T-cell (primary cell): ENCODE results near the gene BRAT1. TPM values are rescaled to one million over a fixed set of nuclear protein-coding genes. Genes with fewer than 3 reads are reported as not detected.
A peak's percentile ranks its signal among the peaks of the same experiment; 100 is the strongest.

Source experiments
- ATAC-seq, 4 experiments: fragments of 200-7000 bp in 3 of 4; fragments of 150-1000 bp in 1 of 4; cut with Tn5 transposase; replicated peaks in 1 of 4; 1 replicate in 3 of 4; 2 replicates in 1 of 4; pipeline ENCODE4 v1.10.0; 2021; ENCODE audit warnings: moderate library complexity in 3 of 4, mild to moderate bottlenecking in 2 of 4, moderate number of reproducible peaks in 1 of 4
- CTCF ChIA-PET, 2 donors: fragments of 300-600 bp; sonication (Branson Sonifier 250); formaldehyde crosslinking; loops; one replicate each; lab custom pipeline; 2022; ENCODE audit warnings: antibody characterized with exemption in 2 of 2; lab: Charles Lee
- POLR2A ChIA-PET, 2 donors: fragments of 300-600 bp; sonication (Branson Sonifier 250); formaldehyde crosslinking; loops; one replicate each; lab custom pipeline; 2022; ENCODE audit warnings: antibody characterized with exemption in 2 of 2; lab: Charles Lee
- DNase-seq, 35 experiments: peaks; one replicate each; pipeline versions ENCODE4 v3.0.0 to v3.0.0-alpha.2; 2013 to 2023
- H3K27ac ChIP-seq: one replicate; pipeline ENCODE4 v1.5.1; 2013; ENCODE audit warnings: low read length
- H3K27me3 ChIP-seq, 2 experiments: replicated peaks in 1 of 2; 1 replicate in 1 of 2; 2 replicates in 1 of 2; pipeline versions ENCODE4 v1.6.1 to v1.7.0; 2013; ENCODE audit warnings: low read length in 1 of 2, mixed read lengths in 1 of 2; ENCODE audit not compliant: control insufficient read depth in 2 of 2, insufficient read depth in 2 of 2; ENCODE audit errors: extremely low read depth in 1 of 2
- H3K36me3 ChIP-seq, 2 donors: 1 replicate in 1 of 2; 2 replicates in 1 of 2; pipeline versions ENCODE4 v1.6.1 to v1.7.0; 2013; ENCODE audit warnings: low read length in 1 of 2; ENCODE audit not compliant: control insufficient read depth in 2 of 2, insufficient read depth in 1 of 2; ENCODE audit errors: extremely low read depth in 1 of 2
- H3K4me1 ChIP-seq, 2 experiments: 1 replicate in 1 of 2; 2 replicates in 1 of 2; pipeline versions ENCODE4 v1.6.1 to v1.7.0; 2013; ENCODE audit warnings: low read length in 2 of 2, mixed read lengths in 1 of 2; ENCODE audit not compliant: insufficient read depth in 2 of 2, control insufficient read depth in 1 of 2; ENCODE audit errors: extremely low read depth in 1 of 2
- H3K4me3 ChIP-seq, 2 donors: 1 replicate in 1 of 2; 2 replicates in 1 of 2; pipeline versions ENCODE4 v1.5.1 to v1.7.0; 2013; ENCODE audit warnings: mild to moderate bottlenecking in 2 of 2, low read length in 1 of 2, moderate library complexity in 1 of 2; ENCODE audit not compliant: control insufficient read depth in 1 of 2; ENCODE audit errors: extremely low read depth in 1 of 2
- H3K9me3 ChIP-seq: 2 replicates; pipeline ENCODE4 v1.7.0; 2013
- H3K27ac Mint-ChIP-seq, 2 donors: one replicate each; pipeline ENCODE4 v1.8.0; 2020 to 2021; ENCODE audit warnings: mild to moderate bottlenecking in 2 of 2, mixed read lengths in 2 of 2
- H3K27me3 Mint-ChIP-seq, 2 donors: one replicate each; pipeline ENCODE4 v1.8.0; 2021 to 2022; ENCODE audit warnings: mixed read lengths in 2 of 2
- H3K36me3 Mint-ChIP-seq: one replicate; pipeline ENCODE4 v1.8.0; 2021; ENCODE audit warnings: mixed read lengths
- H3K4me1 Mint-ChIP-seq, 3 donors: one replicate each; pipeline ENCODE4 v1.8.0; 2020 to 2022; ENCODE audit warnings: mixed read lengths in 3 of 3, mild to moderate bottlenecking in 1 of 3
- H3K4me3 Mint-ChIP-seq, 3 donors: one replicate each; pipeline ENCODE4 v1.8.0; 2020 to 2022; ENCODE audit warnings: mild to moderate bottlenecking in 3 of 3, mixed read lengths in 3 of 3, moderate library complexity in 3 of 3
- H3K9me3 Mint-ChIP-seq, 3 donors: one replicate each; pipeline ENCODE4 v1.8.0; 2020 to 2022; ENCODE audit warnings: mixed read lengths in 3 of 3
- WGBS: methylation state at CpG from one replicate; pipeline ENCODE4 v1.1.5; 2013; ENCODE audit warnings: missing lambda C conversion rate; ENCODE audit not compliant: insufficient coverage; 5-methylcytosine and 5-hydroxymethylcytosine counted together
- total RNA-seq, 35 experiments: library from RNA in 6 of 35; stranded (reverse) in 6 of 35; fragments of 120-200 nt in 1 of 35; gene quantifications; one replicate each; pipeline versions ENCODE4 v1.2.1 to v1.2.4 and lab custom pipeline; 2013 to 2026

BRAT1 gene
- total RNA-seq, 5 donors from 2014 or later (not counting 1 experiment from before 2014, with no cell fraction given), result 23.6 to 46.2 (median 43.1) TPM

GRCh38 chr7:2529161-2530070 is 25.9 kb downstream of the BRAT1 start:
- Mint-ChIP-seq H3K27ac (peak overlapping the region; percentile 86 to 97), H3K9me3 (no peaks in the 10 kb centered on the region), H3K4me3 (peak overlapping the region; percentile 57 to 74 (median 70)), H3K27me3 (no peaks in the 10 kb centered on the region), H3K36me3 (peaks cover 6% of the 10 kb centered on the region), H3K4me1 (peaks cover 56 to 66% (median 56%) of the 10 kb centered on the region in 3 donors)
- ATAC-seq, result peak; percentile 39 to 52 (median 52)
- peaks cover 15 to 45% of the 10 kb centered on the region in 2 donors for H3K36me3 ChIP-seq
- H3K4me3 ChIP-seq, result peak overlapping the region; percentile 46 to 54
- H3K4me1 ChIP-seq, result peaks cover 39 to 69% of the 10 kb centered on the region in 2 experiments
- WGBS, result 2% methylated on average over 18 of the region's 30 CpGs
- H3K9me3 ChIP-seq, result no peaks in the 10 kb centered on the region
- peak overlapping the region; percentile 95 for H3K27ac ChIP-seq
- peak in 33 of 35 experiments; percentile 43 to 82 (median 60) for DNase-seq
- CTCF ChIA-PET, result interaction anchor here in 1 of 2 donors (0.8 kb wide), 1 partner anchor 175 kb away, joined by 3 read pairs; the partner anchor contains the start of gene EIF3B
- H3K27me3 ChIP-seq, result no peaks in the 10 kb centered on the region
- POLR2A ChIA-PET, result interaction anchor here in 1 of 2 donors (0.7 kb wide), 1 partner anchor 20 kb away, joined by 3 read pairs; no protein-coding TSS in a partner anchor

- CTCF ChIA-PET, result no interaction called here
- Histone ChIP-seq H3K9me3 (no peaks in the 10 kb centered on the region), H3K4me3 (peak overlapping the region; percentile 4 to 46), H3K27me3 (no peaks in the 10 kb centered on the region), H3K4me1 (peaks cover 44 to 77% of the 10 kb centered on the region in 2 experiments), H3K36me3 (peaks cover 15 to 53% of the 10 kb centered on the region in 2 donors), H3K27ac (peak overlapping the region; percentile 95)
- peak in 1 of 35 experiments; percentile 6 for DNase-seq
- Mint-ChIP-seq H3K27me3 (no peaks in the 10 kb centered on the region), H3K36me3 (peaks cover 6% of the 10 kb centered on the region), H3K4me3 (peak overlapping the region; percentile 28 to 70 (median 31)), H3K27ac (peak overlapping the region; percentile 86 to 89), H3K9me3 (no peaks in the 10 kb centered on the region), H3K4me1 (peaks cover 60 to 73% (median 63%) of the 10 kb centered on the region in 3 donors)
- no peak for ATAC-seq
- WGBS, result 58% methylated on average over 15 of the region's 18 CpGs
- POLR2A ChIA-PET, result interaction anchor here in 1 of 2 donors (0.6 kb wide), 1 partner anchor 271 kb away, joined by 11 read pairs; no protein-coding TSS in a partner anchor
These were observed 26.7 kb downstream of the BRAT1 start for GRCh38 chr7:2528481-2529095.

- ATAC-seq (peak in 3 of 4 experiments; percentile 17 to 28 (median 24)), DNase-seq (peak in 19 of 35 experiments; percentile 31 to 73 (median 51))
- Histone ChIP-seq H3K4me3 (peak overlapping the region in 1 of 2 donors; percentile 4), H3K27me3 (no peaks in the 10 kb centered on the region), H3K4me1 (peaks cover 48 to 85% of the 10 kb centered on the region in 2 experiments), H3K36me3 (peaks cover 15 to 54% of the 10 kb centered on the region in 2 donors), H3K27ac (peak overlapping the region; percentile 95), H3K9me3 (no peaks in the 10 kb centered on the region)
- H3K9me3 Mint-ChIP-seq, result no peaks in the 10 kb centered on the region
- ChIA-PET POLR2A (interaction anchor here in 1 of 2 donors (0.6 kb wide), 1 partner anchor 270 kb away, joined by 11 read pairs; no protein-coding TSS in a partner anchor), CTCF (interaction anchor here in 1 of 2 donors (0.6 kb wide), 1 partner anchor 53 kb away, joined by 6 read pairs; no protein-coding TSS in a partner anchor)
- H3K4me3 Mint-ChIP-seq, result peak overlapping the region; percentile 28 to 70 (median 36)
- H3K36me3 Mint-ChIP-seq, result peaks cover 9% of the 10 kb centered on the region
- H3K27ac Mint-ChIP-seq, result peak overlapping the region; percentile 86 to 89
- no peaks in the 10 kb centered on the region for H3K27me3 Mint-ChIP-seq
- peaks cover 65 to 80% (median 69%) of the 10 kb centered on the region in 3 donors for H3K4me1 Mint-ChIP-seq
- 67% methylated on average over 10 of the region's 17 CpGs for WGBS
These were observed 27.5 kb downstream of the BRAT1 start for GRCh38 chr7:2527505-2528467.

GRCh38 chr7:2526659-2527504 is 28.4 kb downstream of the BRAT1 start:
- peaks cover 52 to 94% of the 10 kb centered on the region in 2 experiments for H3K4me1 ChIP-seq
- H3K36me3 Mint-ChIP-seq, result peaks cover 13% of the 10 kb centered on the region
- CTCF ChIA-PET, result no interaction called here
- H3K4me3 ChIP-seq, result no peak overlapping the region
- peaks cover 15 to 54% of the 10 kb centered on the region in 2 donors for H3K36me3 ChIP-seq
- peaks cover 67 to 83% (median 72%) of the 10 kb centered on the region in 3 donors for H3K4me1 Mint-ChIP-seq
- peak overlapping the region; percentile 80 to 89 for H3K27ac Mint-ChIP-seq
- WGBS, result 89% methylated on average over 33 of the region's 40 CpGs
- ATAC-seq, result no peak
- POLR2A ChIA-PET, result no interaction called here
- H3K27me3 ChIP-seq, result no peaks in the 10 kb centered on the region
- no peaks in the 10 kb centered on the region for H3K9me3 ChIP-seq
- no peaks in the 10 kb centered on the region for H3K27me3 Mint-ChIP-seq
- peak in 1 of 35 experiments; percentile 2 for DNase-seq
- H3K27ac ChIP-seq, result no peak overlapping the region
- H3K9me3 Mint-ChIP-seq, result no peaks in the 10 kb centered on the region
- H3K4me3 Mint-ChIP-seq, result peak overlapping the region in 2 of 3 donors; percentile 9 to 70
